Activated naive CD4-positive, alpha-beta T cell treated with anti-CD3 and anti-CD28 coated beads, Interleukin-2, amount 50 U/mL, for 16 hours (primary cell): ENCODE data around the gene LRP10.

Experiments used
- DNase-seq: peaks from one replicate; pipeline ENCODE4 v3.0.0-alpha.2; 2020

The LRP10 gene

DNA sequence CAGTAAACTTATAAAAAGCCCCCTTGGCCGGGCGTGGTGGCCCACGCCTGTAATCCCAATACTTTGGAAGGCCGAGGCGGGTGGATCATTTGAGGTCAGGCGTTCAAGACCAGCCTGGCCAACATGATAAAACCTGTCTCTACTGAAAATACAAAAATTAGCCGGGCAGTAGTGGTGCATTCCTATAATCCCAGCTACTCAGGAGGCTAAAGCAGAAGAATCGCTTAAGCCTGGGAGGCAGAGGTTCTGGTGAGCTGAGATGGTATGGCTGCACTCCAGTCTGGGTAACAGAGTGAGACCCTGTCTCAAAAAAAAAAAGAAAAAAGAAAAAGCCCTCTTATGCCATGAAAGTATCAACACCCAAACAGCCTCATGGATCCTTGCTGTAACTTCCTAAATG, 54.0 kb downstream of the LRP10 start:
- DNase-seq: no peak

GRCh38 chr14:22926316-22926715, 54.8 kb downstream of the LRP10 start:
- no peak for DNase-seq

- DNase-seq: no peak
Measured at GRCh38 chr14:22928237-22929103, 56.9 kb downstream of the LRP10 start.

GRCh38 chr14:22929104-22929960, 57.8 kb downstream of the LRP10 start, which contains the start of gene PRMT5:
Gene PRMT5, minus strand, starts transcription at chr14:22929376. Its CDS starts 15 bp downstream, at chr14:22929361.
- peak; percentile 98 for DNase-seq

GRCh38 chr14:22929961-22930364, 58.4 kb downstream of the LRP10 start:
- DNase-seq: no peak
